T-helper 2 cell treated with Interferon-gamma antibody and Interleukin-4, amounts not matched to agents 100 ng/mL and 5 ng/mL, for 36 hours (primary cell): ENCODE data around the gene HYAL1. TPM values are rescaled to one million over a fixed set of nuclear protein-coding genes. Genes with fewer than 3 reads are reported as not detected.

Source experiments
- intact Hi-C: fragments of 100-400 bp; cut with micrococcal nuclease; formaldehyde crosslinking; loops from one replicate; pipeline ENCODE4 v1.15.1; 2023
- total RNA-seq: library from RNA; stranded (reverse); gene quantifications from 2 replicates; pipeline ENCODE4 v1.2.3, GENCODE V29; 2022

Gene HYAL1
- total RNA-seq, 1 donor from 2014 or later, result 0.07 TPM

DNA sequence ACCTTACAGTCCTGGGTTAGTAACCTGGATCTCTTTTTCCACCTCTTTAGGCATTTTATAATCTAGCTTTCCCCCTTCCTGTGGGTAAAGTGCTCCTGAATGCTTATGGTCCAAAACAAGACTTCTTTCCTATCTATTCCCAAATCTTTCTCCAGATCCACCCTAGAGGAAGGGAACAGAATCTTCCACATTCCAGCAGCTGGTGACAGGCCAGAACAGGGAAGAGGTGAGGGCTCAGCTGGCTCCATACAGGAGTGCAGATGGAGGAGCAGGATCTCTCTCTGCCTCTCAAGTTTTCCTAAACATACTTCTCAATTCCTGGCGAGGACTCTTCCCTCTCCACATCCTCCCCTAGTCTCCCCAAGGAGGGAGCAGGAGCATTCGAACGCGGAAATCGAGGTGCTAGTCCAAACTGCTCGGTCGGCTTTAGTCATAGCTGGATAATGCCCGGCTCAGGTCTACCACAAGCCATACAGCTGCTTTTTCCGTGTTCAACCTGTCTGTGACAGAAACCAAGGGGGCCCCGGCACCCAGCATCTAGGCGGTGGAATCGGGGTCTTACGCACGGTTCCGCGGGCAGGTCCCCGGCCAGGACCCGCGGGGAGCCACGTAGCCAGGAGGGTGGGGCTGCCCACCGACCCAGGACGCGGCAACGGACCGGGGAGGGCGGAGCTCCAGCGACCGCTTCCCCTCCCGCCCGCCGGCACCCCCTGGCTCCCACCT, 33.2 kb upstream of the HYAL1 start:
- intact Hi-C loops, result loop anchor here (1.0 to 5.0 kb wide), 6 partner anchors 8 to 1051 kb away; partner anchors contain the start of genes HYAL3, MANF, NAA80 and TMEM115

DNA sequence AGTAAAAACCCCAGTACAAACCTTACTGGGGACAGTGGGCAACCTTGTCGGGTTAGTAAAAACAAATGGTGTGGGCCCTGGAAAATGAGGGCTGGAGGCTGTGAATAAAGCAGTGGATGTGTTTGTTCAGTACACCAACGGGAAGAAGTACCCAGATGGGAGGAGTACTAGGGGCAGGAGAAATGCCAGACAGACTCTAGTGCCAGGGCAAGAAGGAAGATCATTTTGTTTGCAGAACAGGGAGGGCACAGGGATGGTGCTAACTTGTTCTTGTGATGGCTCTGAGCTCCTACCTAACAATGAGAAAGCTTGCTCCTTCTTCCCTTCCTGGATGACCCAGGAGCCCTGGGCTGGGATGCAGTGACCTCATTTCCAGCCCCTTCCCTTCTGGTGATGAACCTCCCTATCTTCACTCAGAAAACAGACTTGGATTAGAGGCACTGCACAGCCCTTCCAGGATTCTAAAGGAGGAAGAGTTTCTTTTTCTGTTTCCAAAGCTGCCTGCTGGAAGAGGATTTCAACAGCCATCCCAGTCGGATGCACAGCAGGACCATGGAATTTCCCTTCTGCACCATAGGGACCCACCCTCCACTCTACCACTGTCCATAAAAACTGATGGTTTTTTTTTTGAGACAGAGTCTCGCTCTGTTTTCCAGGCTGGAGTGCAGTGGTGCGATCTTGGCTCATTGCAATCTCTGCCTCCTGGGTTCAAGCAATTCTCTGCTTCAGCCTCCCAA, 31.1 kb upstream of the HYAL1 start:
- intact Hi-C loops, result loop anchor here (5.0 kb wide), 1 partner anchor 1053 kb away; the partner anchor contains the start of gene MANF

DNA sequence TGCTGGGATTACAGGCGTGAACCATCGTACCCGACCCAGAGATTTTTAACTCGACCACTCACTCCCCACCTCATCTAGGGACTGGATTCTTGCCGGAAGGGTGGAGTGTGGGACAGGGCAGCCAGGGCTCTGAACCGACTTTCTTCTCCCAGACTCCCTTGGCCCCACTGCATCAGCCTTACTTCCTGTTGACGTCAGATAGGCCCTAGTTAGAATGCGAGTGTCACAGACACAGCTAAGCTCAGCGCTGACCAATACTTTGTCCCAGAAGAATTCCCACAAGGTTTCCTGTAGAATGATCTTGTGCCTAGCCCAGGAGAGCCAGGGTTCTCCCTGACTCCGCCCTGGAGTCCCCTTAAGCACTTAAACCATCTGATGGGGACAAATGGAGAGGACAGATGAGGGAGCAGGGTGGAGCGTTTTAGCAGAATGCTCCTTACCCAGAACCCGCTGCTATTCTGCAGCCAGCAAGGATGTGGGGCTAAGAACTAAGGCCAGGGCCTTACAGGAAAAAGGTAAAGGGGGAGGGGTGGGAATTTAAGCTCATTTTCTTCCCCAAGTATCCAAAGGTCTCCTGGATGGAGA, 30.5 kb upstream of the HYAL1 start:
- intact Hi-C loops, result no loop called here

DNA sequence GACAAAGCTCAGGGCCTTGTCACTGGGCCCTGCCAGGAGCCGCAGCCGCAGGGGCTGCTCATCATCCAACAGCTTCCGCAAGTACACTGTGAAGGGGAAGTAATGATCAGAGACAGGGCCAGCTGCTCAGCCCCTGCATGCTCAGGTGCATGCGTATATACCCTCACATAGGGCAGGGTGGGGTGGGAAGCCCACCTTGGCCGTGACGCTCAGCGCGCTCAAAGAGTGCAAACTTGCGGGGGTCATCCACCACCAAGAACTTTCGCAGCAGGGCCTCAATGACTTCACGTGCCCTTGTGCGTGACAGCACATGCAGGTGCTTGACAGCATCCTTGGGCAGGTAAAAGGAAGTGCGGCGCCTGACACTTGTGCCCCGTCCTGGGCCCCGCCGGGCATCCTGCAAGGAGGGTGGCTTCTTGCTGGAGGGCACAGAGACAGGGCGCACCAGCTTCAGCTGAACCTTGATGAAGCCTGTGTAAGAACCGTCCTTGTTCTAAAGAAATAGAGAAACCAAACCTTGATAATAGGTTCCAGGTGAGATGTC, 28.1 kb upstream of the HYAL1 start:
- intact Hi-C loops, result no loop called here

DNA sequence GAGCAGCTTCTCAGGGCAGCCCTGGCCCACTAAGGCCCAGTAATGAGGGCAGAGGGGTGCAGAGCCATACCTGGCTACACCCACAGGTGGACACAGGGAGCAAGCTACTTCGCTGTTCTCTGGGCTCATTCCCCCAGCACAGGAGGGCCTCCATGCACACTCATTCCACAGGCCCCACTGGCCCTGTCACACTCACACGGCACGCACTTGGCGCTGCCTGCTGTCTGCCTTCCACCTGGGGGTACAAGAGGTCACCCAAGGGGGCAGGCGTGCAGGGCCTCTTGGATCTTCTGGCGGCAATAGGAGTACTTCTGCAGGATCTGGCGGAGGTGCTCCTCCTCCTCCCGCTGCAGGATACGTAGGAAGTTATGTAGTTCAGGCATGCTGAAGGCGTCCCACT, 27.0 kb upstream of the HYAL1 start:
- intact Hi-C loops, result no loop called here

DNA sequence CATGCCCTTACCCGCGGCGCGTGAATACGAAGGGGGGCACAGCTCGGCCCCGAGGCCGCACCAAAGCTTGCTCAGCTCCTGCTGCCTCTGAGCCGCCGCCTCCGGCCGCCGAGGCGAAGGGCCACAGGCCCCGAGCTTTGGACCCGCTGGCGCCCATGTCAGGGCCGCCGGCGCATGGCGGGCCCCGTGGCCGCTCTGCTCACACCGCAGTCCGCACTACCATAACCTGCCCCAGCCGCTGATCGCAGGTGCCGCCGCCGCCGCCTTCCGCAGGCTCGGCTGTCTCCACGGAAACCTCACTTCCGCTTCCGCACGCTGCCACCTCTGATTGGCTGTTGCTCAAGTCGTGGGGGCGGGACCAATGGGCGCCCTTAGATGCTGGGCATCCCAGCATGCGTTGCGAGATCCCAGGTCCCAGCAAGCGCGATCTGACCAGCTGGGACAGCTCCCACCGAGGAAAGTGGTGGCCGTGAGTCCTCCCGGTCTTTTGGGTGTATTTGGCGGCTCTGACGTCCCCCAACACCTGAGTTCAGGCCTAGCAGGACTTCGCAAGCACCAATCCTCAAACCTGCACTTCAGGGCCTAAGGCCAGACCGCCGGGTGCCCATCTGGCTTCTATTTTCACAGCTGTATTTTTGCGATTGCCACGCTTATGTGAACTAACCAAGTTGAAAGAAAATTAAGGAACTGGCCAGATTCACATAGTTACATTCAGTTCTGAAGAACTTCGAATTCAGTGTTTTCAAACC, 24.7 kb upstream of the HYAL1 start, which contains the start of gene TUSC2:
TUSC2 (minus strand) TSS at position 281 of the 749 bp plus-strand sequence; CDS start at position 157, 124 bp downstream.
- intact Hi-C loops, result loop anchor here (1.0 kb wide), 2 partner anchors 9 to 29 kb away; partner anchors contain the start of genes HYAL3 and NAA80

DNA sequence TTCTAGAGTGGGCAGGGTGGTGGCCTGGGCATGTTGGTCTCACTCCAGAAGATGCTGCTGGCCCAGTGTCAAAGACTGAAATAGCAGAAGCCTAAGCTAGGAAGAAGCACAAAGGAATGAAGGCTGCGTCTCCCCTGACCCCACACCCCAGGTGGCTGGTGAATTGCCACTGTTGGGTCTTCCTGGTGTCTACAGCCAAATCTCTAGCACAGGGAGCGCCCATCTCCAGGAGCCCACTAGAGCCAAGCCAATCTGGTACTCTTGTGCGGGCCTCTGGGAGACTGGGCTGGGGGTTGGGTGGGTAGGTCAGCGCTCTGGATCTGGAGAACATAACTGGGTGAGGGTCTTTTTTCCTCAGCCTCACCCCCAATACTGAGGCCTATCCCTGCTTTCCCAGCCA, 23.8 kb upstream of the HYAL1 start:
- intact Hi-C loops, result no loop called here

DNA sequence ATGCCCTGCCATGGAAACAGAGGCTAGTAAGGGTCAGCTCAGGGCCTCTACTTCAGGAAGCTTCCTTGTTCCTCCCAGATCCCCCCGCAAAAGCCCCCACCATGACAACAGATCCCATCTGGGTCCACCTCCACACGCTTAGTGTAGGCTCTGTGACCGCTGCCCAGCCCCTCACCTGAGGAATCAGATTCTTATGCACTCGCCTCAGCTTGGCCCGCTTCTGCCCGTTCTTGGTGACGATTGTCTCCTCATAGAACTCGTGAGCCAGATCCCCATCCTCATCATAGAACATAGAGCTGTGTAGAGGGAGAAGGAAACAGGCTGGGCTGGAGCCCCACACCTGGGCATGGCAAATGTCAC, 22.8 kb upstream of the HYAL1 start:
- intact Hi-C loops, result no loop called here

DNA sequence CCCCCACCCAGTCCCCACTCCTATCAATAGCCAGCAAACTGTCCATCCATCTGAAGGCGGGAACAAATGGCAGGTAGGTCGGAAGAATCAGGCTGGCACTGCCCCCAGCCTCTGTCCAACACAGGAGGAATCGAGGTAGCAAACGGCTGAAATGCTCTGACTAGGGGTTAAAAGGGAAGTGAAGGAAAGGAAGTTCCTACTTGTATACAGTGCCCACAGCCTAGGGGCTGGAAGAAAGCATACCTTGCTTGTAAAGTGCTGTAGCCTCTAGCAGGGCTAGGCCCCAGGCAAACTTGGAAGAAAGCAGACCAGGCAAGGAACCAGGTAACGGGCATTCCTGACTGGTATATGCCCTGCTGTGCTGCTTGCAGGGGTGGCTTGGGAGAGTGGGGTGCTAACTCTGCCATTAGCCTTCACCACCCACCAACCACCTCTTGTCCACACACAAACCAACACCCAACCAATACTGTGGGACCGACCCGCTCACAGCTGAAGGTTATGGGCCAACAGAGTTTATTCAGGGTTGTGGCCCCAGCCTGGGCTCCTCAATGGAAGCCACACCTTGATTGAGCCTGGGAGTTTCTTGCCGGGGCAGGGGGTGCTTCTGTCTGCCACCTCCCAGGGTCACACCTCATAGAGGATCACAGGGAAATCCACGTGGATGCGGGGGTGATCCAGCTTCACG, 22.3 kb upstream of the HYAL1 start:
- intact Hi-C loops, result no loop called here

DNA sequence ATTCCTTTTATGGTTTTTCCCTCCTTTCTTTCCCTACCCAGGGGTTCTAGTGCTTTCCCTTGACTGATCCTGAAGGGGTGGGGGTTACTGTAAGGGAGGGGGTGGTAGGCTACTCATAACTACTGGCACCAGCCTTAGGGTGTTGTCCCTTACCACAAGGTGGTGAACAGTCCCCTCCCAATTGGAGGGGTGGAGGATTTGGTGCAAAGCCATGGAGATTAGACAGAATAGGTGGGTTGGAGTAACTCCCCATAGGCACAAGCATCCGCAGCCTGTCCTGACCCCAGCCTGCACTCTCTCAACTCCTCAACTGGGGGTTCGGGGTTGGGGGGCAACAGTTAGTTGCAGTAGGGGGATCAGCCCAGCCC, 21.7 kb upstream of the HYAL1 start:
- intact Hi-C loops, result no loop called here

DNA sequence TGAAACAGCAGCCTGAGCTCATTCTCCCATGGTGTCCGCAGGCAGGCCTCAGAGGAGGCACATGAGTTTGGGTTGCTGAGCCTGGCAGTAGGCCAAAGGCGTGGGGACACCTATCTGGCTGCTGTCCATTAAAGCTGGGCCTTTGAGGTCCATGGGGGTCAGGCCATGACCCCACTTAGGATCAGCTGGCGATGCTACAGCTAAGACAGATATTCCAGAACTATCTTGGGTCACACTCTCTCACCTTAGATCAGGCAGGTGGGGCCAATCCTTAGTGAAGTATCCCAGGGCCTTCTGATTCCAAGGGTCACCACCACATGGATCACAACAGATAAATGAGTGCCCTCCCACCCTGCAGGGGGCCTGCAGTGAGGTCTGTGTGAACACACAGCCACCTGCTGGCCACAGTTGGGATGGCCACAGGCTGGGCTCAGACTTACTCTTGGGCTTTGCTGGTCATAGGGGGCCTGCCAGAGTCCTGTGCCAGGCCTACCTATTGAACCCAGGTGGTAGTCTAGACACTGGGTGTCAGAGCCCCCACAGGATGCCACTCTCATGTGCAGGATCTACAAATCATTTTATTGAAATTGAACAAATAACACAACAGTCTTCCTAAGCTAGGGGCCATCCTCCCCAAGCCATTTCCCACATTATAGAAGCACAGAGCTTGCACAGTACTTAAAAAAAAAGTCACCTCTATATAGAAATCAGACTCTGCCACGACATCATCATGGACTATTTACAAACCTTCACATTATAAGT, 21.2 kb upstream of the HYAL1 start:
- intact Hi-C loops, result loop anchor here (1.0 kb wide), 1 partner anchor 50 kb away; no protein-coding TSS in a partner anchor

DNA sequence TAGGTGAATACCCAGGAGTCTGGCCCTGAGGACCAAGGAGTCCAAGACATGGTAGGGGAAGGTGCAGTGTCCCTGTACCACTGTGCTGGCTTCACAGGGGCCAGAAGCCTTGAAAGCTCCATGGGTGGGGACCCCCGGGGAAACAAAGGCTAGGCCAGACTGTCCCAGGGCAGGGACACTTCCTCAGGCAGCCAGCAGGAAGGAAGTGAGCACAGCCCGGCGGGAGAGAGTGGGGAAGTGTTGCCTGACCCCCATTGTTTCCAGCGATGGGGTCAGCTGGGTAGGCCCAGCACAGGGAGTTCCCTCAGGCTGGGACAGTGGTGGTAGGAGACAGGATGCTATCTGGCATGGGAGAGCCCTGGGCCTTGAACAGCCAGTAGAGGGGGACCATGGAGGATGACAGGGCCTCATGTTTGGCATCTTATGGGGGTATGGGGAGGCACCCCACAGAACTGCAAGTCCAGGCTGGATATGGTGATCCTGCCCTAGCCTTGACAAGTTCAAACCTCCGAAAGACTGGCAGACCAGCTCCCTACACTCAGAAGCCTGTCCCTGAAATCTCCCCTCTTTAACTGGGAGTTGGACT, 20.3 kb upstream of the HYAL1 start:
- intact Hi-C loops, result loop anchor here (1.0 kb wide), 1 partner anchor 49 kb away; no protein-coding TSS in a partner anchor

DNA sequence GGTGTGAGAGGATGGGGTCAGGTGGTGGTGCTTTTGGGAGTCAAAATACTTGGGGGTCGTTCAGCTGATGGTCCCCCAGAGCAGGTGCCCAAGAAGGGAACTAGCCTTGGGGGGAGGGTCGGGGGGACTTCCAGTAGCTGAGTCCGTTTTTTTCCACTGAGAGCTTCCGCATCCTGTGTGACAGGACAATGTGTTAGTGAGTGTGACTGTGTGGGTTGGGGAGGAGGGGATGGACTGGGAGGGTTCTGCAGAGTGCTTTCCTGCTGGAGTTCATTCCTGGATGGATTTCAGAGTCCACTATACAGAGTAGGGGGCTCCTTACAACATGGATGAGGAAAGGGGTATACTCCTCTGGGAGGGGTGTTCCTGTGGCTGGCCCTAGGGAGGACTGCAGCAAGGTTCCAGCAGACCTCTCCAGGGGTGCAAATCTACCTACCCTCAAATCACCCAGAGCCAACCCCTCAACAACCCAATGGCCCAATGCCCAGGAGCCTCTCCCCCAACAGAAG, 19.8 kb upstream of the HYAL1 start:
- intact Hi-C loops, result no loop called here

DNA sequence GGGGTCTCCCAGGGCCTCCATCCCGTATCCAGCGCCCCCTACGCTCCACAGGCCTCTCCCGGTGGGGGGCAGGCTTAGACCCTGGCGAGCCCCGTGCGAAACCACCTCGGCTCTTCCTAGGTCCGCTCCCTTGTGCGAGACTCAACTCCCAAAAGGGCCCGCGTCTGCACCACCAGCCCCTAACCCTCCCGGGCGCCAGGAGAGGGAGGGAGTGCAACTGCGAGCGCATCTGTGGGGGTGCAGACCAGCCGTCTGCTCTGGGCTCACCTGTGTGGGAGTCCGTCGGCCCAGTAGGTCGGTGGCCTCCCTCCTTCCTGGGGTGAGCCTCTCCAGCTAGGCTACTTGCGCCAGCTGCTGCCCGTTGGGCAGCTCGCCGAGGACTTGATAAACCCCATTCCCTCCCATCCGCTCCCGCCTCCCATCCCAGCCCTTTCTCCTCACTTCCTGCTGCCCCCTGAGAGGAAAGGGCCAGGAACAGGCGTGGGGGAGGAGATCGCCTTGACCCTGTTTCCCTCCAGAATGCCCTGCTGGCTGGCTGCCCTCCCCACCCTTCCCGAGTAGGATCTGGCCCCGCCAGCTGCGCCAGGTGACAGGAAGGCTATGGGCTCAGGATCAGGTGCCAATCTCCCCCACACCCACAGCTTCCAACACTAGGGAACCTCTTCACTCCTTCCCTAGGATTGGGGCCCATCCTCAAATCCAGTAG, 19.2 kb upstream of the HYAL1 start, which contains the start of gene HYAL2:
HYAL2 (minus strand) TSS at position 360 of the 706 bp plus-strand sequence. CDS start 2,256 bp downstream, outside the sequence.
- intact Hi-C loops, result no loop called here

DNA sequence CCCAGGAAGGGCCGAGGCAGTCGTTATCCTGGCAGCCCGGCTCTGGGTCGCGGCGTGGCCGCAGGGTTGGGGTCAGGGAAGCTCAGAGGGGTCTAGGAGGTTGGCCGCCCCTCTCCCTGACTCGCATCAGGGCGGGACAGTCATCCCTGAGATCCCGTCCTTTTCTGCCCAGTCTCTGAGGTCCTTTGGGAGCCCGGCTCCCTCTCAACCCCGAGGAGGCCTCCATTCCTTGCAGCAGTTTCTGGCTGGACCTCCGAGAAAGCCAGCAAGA, 18.7 kb upstream of the HYAL1 start:
- intact Hi-C loops, result no loop called here

DNA sequence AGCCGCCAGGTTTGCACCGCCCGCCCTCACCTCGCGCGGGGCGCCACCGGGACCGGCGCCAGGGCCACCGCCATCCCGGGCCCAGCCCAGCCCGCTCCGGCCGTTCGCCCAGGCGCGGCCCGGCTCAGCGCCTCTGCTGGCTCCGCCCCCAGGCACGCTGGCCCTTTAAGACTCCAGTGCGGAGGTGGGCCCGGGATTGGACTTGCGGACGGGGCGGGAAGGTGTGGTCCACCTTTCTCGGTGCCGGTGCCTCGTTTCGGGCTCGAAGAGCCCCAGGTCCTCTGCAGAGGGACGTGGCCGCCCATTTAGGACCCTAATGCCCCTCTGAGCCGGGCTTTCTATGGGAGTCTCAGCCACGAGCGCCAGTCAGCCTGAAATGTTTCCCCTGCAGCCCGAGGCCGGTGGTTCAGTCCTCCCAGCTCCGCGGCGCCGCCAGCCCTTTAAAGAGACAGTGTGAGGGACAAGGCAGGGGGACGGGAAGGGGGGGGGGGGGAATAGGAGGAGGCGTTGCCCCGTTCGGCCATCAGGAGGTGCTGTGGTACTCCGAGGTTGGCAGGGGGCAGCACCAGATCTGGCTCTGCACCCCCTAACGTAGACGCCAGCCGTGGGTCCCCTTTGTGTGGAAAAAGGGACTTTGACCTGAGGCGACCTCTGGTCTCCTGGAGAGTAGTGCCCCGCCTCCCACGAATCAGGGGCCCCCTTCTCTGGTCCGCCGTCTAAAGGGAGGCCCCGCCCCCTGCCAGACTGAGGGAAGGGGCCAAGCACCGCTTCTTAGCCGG, 18.2 kb upstream of the HYAL1 start:
- intact Hi-C loops, result loop anchor here (1.0 to 2.0 kb wide), 3 partner anchors 15 to 29 kb away; partner anchors contain the start of genes HYAL3, IFRD2 and NAA80

DNA sequence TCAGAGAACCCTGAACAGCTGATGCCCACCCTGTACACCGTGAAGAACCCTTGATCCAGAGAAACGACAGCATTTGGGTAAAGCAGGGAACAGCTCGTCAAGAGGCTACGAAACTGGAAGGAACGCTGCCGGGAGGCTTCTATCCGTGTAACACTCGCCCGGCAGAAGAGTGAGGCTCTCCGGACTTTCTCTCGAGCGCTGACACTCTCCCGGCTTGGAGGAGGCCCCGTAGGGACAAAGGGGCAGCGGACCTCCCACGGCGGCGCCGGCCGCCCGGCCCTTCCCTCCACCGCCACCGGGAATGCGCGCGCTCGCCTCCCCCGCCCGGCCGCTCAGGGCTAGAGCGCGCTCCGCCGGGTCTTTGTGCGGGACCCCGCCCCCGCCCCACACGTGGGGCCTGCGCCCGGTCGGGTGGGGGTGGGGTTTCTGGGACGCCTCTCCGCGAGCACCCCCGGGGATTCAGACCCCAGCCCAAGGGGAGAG, 17.5 kb upstream of the HYAL1 start:
- intact Hi-C loops, result loop anchor here (1.0 to 2.0 kb wide), 3 partner anchors 16 to 29 kb away; partner anchors contain the start of genes HYAL3, IFRD2 and NAA80
